ENCODE data around the gene SERPINB1.
"Not testable (repeated sequence)": the region's sequence is repeated elsewhere in the genome, so short reads cannot be mapped to it uniquely, and the experiment has no call there.

The SERPINB1 gene

GRCh38 chr6:2857185-2857579 lies 15.5 kb upstream of the SERPINB1 start:
- TF ChIP-seq CTCF (IDR thresholded peaks at IDR 0.05) = no peak
- H3K27ac ChIP-seq = no peak overlapping the region

GRCh38 chr6:2855061-2855519 lies 13.4 kb upstream of the SERPINB1 start:
- Histone ChIP-seq H3K4me3 (ENCODE audit: low read depth, low read length) (no peak overlapping the region), H3K9ac (no peak overlapping the region), H3K4me1 (peaks cover 15% of the 10 kb centered on the region), H3K9me3 (ENCODE audit: control insufficient read depth, low read length) (no peaks in the 10 kb centered on the region), H3K36me3 (ENCODE audit: control insufficient read depth, insufficient read depth, low read length) (no peaks in the 10 kb centered on the region), H2AFZ (no peak overlapping the region), H3K27ac (no peak overlapping the region), H3K79me2 (no peaks in the 10 kb centered on the region), H3K4me2 (ENCODE audit: low read length) (no peak overlapping the region), H3K27me3 (ENCODE audit: control insufficient read depth, insufficient read depth, low read length) (no peaks in the 10 kb centered on the region)
- TF ChIP-seq CTCF (IDR thresholded peaks at IDR 0.05) = no peak

More at GRCh38 chr6:2857185-2857579, 15.5 kb upstream of the SERPINB1 start:
- H3K4me2 ChIP-seq (ENCODE audit: low read length) = no peak overlapping the region
- H3K9ac ChIP-seq = no peak overlapping the region
- no peaks in the 10 kb centered on the region for H3K9me3 ChIP-seq (ENCODE audit: control insufficient read depth, low read length)
- H3K4me1 ChIP-seq = peaks cover 15% of the 10 kb centered on the region
- no peaks in the 10 kb centered on the region for H3K36me3 ChIP-seq (ENCODE audit: control insufficient read depth, insufficient read depth, low read length)
- no peak overlapping the region for H3K4me3 ChIP-seq (ENCODE audit: low read depth, low read length)
- H2AFZ ChIP-seq = peak overlapping the region; percentile 40
- H3K27me3 ChIP-seq (ENCODE audit: control insufficient read depth, insufficient read depth, low read length) = no peaks in the 10 kb centered on the region
- H3K79me2 ChIP-seq = no peaks in the 10 kb centered on the region

GRCh38 chr6:2854396-2854982 lies 12.8 kb upstream of the SERPINB1 start:
- Histone ChIP-seq H3K9me3 (ENCODE audit: control insufficient read depth, low read length) (no peaks in the 10 kb centered on the region), H3K4me1 (peaks cover 15% of the 10 kb centered on the region)

GRCh38 chr6:2853769-2854395 lies 12.2 kb upstream of the SERPINB1 start:
- Histone ChIP-seq H2AFZ (peak overlapping the region; percentile 80), H3K36me3 (ENCODE audit: control insufficient read depth, insufficient read depth, low read length) (no peaks in the 10 kb centered on the region), H3K4me2 (ENCODE audit: low read length) (peak overlapping the region; percentile 40), H3K9me3 (ENCODE audit: control insufficient read depth, low read length) (no peaks in the 10 kb centered on the region), H3K79me2 (no peaks in the 10 kb centered on the region), H3K4me1 (peaks cover 9% of the 10 kb centered on the region), H3K27me3 (ENCODE audit: control insufficient read depth, insufficient read depth, low read length) (no peaks in the 10 kb centered on the region), H3K9ac (peak overlapping the region; percentile 41), H3K4me3 (ENCODE audit: low read depth, low read length) (peak overlapping the region; percentile 3), H3K27ac (peak overlapping the region; percentile 69)
- peak; percentile 40 for TF ChIP-seq CTCF (IDR thresholded peaks at IDR 0.05)

More at GRCh38 chr6:2854396-2854982, 12.8 kb upstream of the SERPINB1 start:
- Histone ChIP-seq H3K4me2 (ENCODE audit: low read length) (peak overlapping the region; percentile 40), H3K9ac (no peak overlapping the region), H3K4me3 (ENCODE audit: low read depth, low read length) (no peak overlapping the region), H3K36me3 (ENCODE audit: control insufficient read depth, insufficient read depth, low read length) (no peaks in the 10 kb centered on the region), H2AFZ (peak overlapping the region; percentile 80), H3K27me3 (ENCODE audit: control insufficient read depth, insufficient read depth, low read length) (no peaks in the 10 kb centered on the region), H3K27ac (peak overlapping the region; percentile 69), H3K79me2 (no peaks in the 10 kb centered on the region)
- no peak for TF ChIP-seq CTCF (IDR thresholded peaks at IDR 0.05)

GRCh38 chr6:2853378-2853768 lies 11.7 kb upstream of the SERPINB1 start:
- not testable (repeated sequence) for H3K27me3 ChIP-seq (ENCODE audit: control insufficient read depth, insufficient read depth, low read length); H3K9me3 ChIP-seq (ENCODE audit: control insufficient read depth, low read length); H3K9ac ChIP-seq; H3K36me3 ChIP-seq (ENCODE audit: control insufficient read depth, insufficient read depth, low read length); H3K79me2 ChIP-seq; H3K4me1 ChIP-seq; H3K4me2 ChIP-seq (ENCODE audit: low read length); H3K4me3 ChIP-seq (ENCODE audit: low read depth, low read length)
- H3K27ac ChIP-seq = peak overlapping the region; percentile 69
- peak overlapping the region; percentile 80 for H2AFZ ChIP-seq
